Fibroblast of pulmonary artery (primary cell): Measurements from ENCODE around the gene PYGO2.

Experiments used
- DNase-seq: peaks from one replicate; pipeline ENCODE4 v3.0.0-alpha.2; 2010; ENCODE audit warnings: low read depth
- H3K4me3 ChIP-seq: replicated peaks from 2 replicates; pipeline ENCODE4 v1.5.1; 2011; ENCODE audit warnings: low read depth, mild to moderate bottlenecking, control low read depth, low read length, moderate library complexity
- CTCF ChIP-seq: IDR thresholded peaks from 2 replicates; pipeline ENCODE4 v1.5.1; 2011; ENCODE audit warnings: mild to moderate bottlenecking, control low read depth, low read length, inconsistent platforms; ENCODE audit errors: missing control alignments

The PYGO2 gene

GRCh38 chr1:154957091-154957657 is 4.4 kb downstream of the PYGO2 start:
- TF ChIP-seq CTCF = no peak
- no peak overlapping the region for H3K4me3 ChIP-seq
- DNase-seq = no peak

GRCh38 chr1:154956544-154956941 is 5.0 kb downstream of the PYGO2 start:
- no peak for TF ChIP-seq CTCF
- peak overlapping the region; percentile 80 for H3K4me3 ChIP-seq
- DNase-seq = no peak

- peak within 1 kb of the TSS; percentile 80 for H3K4me3 ChIP-seq
- peak; percentile 46 for TF ChIP-seq CTCF
- DNase-seq = peak; percentile 92
Observed at GRCh38 chr1:154955718-154956543, 5.7 kb downstream of the PYGO2 start, which contains the start of gene PBXIP1. PBXIP1 (minus strand) TSS chr1:154956099; CDS start chr1:154953721, 2,378 bp downstream.

GRCh38 chr1:154955039-154955717 is 6.4 kb downstream of the PYGO2 start:
- no peak for TF ChIP-seq CTCF
- peak; percentile 88 for DNase-seq
- peak overlapping the region; percentile 80 for H3K4me3 ChIP-seq

- TF ChIP-seq CTCF = no peak
- no peak overlapping the region for H3K4me3 ChIP-seq
- DNase-seq = no peak
Observed at GRCh38 chr1:154954541-154954940, 7.0 kb downstream of the PYGO2 start.

- no peak overlapping the region for H3K4me3 ChIP-seq
- DNase-seq = no peak
- TF ChIP-seq CTCF = no peak
Observed at GRCh38 chr1:154953611-154954038, 8.0 kb downstream of the PYGO2 start.
